Measurements from ENCODE around the gene NQO2. TPM values are rescaled to one million over a fixed set of nuclear protein-coding genes. Genes with fewer than 3 reads are reported as not detected.

NQO2 gene
- total RNA-seq, 1 experiment from 2014 or later: 5.5 TPM

DNA sequence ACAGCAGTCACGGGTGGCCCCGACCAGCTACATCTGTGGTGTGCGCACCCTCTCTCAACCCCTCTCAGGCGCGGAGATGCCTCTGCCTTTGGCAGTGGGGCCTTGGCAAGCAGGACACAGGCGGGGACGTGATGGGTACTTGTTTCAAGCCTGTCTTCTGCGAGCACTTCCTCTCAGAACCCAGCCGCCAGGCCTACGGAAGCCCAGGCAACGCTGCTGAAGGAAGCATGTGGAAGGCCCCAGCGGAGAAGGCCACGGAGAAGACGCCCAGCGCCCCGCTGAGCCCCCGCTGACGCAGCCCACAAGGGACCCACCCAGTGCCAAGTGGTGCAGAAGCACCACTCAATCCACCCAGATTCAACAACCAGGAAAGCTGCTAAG, 41.4 kb upstream of the NQO2 start:
- H3K27me3 ChIP-seq (ENCODE audit: low read length): no peaks in the 10 kb centered on the region
- H3K9me2 ChIP-seq (replicated peaks; ENCODE audit: insufficient read depth, low read length): no peaks in the 10 kb centered on the region
- no peaks in the 10 kb centered on the region for H3K36me3 ChIP-seq (ENCODE audit: insufficient read depth, low read length)
- H3K9me3 ChIP-seq (ENCODE audit: low read length): no peaks in the 10 kb centered on the region
- no peak overlapping the region for H3K4me3 ChIP-seq (ENCODE audit: low read length)
- DNase-seq: no peak
- no peak overlapping the region for H3K9ac ChIP-seq (ENCODE audit: low read length)
- H3K4me1 ChIP-seq (ENCODE audit: low read length): 0 out of 2 replicates have a peak, but pooled peaks cover 2% of the 10 kb centered on the region
- no peaks in the 10 kb centered on the region for H4K20me1 ChIP-seq (ENCODE audit: insufficient read depth, low read depth, low read length)
- H3K4me2 ChIP-seq (ENCODE audit: low read depth, low read length, poor library complexity, severe bottlenecking): no peak overlapping the region
- no peak overlapping the region for H3K27ac ChIP-seq (ENCODE audit: low read length)
- no peak overlapping the region for H2AFZ ChIP-seq (ENCODE audit: low read length)
- H3K79me2 ChIP-seq (ENCODE audit: low read length): no peaks in the 10 kb centered on the region

DNA sequence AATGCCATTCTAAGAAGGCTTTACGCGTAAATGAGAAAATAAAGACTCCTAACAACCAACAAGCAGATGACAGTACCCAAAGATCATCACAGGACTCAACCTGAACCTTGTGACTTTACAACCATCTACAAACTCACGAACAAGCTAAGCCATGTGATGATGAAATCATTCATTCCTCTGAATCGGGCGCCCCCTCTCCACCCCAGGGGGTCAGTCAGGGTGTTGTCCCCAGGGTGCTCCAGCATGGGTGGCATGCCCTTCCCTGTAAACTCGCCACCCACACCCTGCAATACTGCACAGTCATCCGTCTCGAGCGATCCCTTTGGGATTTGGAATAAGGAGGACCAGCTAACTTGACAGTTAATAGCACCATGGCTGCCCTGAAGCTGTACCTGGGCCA, 40.9 kb upstream of the NQO2 start:
- H3K4me3 ChIP-seq (ENCODE audit: low read length): no peak overlapping the region
- no peaks in the 10 kb centered on the region for H4K20me1 ChIP-seq (ENCODE audit: insufficient read depth, low read depth, low read length)
- DNase-seq: no peak
- no peak overlapping the region for H3K9ac ChIP-seq (ENCODE audit: low read length)
- H3K9me3 ChIP-seq (ENCODE audit: low read length): no peaks in the 10 kb centered on the region
- H3K27ac ChIP-seq (ENCODE audit: low read length): no peak overlapping the region
- H3K27me3 ChIP-seq (ENCODE audit: low read length): no peaks in the 10 kb centered on the region
- H3K36me3 ChIP-seq (ENCODE audit: insufficient read depth, low read length): no peaks in the 10 kb centered on the region
- H2AFZ ChIP-seq (ENCODE audit: low read length): no peak overlapping the region
- H3K9me2 ChIP-seq (replicated peaks; ENCODE audit: insufficient read depth, low read length): no peaks in the 10 kb centered on the region
- H3K4me2 ChIP-seq (ENCODE audit: low read depth, low read length, poor library complexity, severe bottlenecking): no peak overlapping the region
- H3K4me1 ChIP-seq (ENCODE audit: low read length): 0 out of 2 replicates have a peak, but pooled peaks cover 2% of the 10 kb centered on the region
- H3K79me2 ChIP-seq (ENCODE audit: low read length): no peaks in the 10 kb centered on the region

DNA sequence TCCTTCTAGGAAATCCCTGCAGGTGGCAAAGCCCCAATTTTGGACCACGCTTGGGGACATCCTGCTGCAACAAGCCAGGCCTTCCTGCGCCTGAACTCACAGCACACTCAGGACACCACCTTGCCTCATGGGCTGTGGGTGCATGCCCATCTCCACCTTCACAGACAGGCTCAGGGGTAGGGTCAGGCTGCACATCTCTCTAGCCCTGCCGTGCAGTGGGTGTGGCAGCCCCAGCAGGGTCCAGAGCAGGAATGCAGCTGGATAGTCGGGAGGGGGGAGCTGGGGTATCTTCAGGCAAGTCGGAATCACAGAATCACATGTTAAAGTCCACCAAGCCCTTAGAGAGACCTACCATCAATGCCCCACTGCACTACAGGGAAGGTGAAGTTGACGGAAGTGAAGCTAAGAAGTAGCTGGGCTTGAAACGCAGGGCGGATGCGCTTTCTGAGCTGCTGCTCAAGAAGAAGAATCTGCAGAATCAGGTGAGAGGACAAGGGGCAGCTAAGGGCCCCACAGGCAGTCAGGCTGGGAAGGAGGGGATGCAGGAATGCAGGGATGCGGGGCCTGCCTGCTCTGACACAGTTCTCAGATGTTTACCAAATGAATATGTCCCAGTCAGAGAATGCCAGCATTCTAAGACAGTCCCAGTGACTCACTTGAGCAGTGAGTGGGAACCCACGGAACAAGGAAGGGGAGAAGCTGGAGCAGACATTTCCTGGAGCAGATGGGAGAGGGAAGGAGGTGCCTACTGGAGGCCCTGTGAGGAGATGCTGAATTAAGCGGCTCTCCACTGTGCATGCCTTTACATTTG, 39.6 kb upstream of the NQO2 start:
- Histone ChIP-seq H3K4me1 (ENCODE audit: low read length) (0 out of 2 replicates have a peak, but pooled peaks cover 2% of the 10 kb centered on the region), H2AFZ (ENCODE audit: low read length) (no peak overlapping the region), H3K79me2 (ENCODE audit: low read length) (no peaks in the 10 kb centered on the region), H3K9ac (ENCODE audit: low read length) (no peak overlapping the region), H3K27ac (ENCODE audit: low read length) (no peak overlapping the region), H4K20me1 (ENCODE audit: insufficient read depth, low read depth, low read length) (no peaks in the 10 kb centered on the region), H3K9me3 (ENCODE audit: low read length) (no peaks in the 10 kb centered on the region), H3K36me3 (ENCODE audit: insufficient read depth, low read length) (no peaks in the 10 kb centered on the region), H3K27me3 (ENCODE audit: low read length) (no peaks in the 10 kb centered on the region), H3K4me2 (ENCODE audit: low read depth, low read length, poor library complexity, severe bottlenecking) (no peak overlapping the region), H3K9me2 (replicated peaks; ENCODE audit: insufficient read depth, low read length) (no peaks in the 10 kb centered on the region), H3K4me3 (ENCODE audit: low read length) (no peak overlapping the region)
- DNase-seq: no peak

DNA sequence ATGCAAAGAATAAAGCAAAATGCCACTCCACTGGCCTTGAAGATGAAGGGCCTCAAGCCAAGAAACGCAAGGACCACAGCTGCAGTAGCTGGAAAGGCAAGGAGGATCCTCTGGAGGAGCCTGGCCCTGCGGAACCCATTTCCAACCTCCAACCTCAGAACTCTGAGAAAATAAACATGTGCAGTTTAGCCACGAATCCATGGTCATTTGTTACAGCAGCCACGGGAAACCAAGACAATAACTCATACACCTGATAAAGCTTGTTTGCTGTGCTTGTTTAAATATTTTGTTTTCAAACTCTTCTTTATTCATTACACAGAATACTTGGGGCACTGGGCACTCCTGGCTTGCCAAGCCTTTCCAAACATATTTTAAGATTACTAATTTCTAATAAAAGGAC, 38.8 kb upstream of the NQO2 start:
- Histone ChIP-seq H4K20me1 (ENCODE audit: insufficient read depth, low read depth, low read length) (no peaks in the 10 kb centered on the region), H2AFZ (ENCODE audit: low read length) (no peak overlapping the region), H3K36me3 (ENCODE audit: insufficient read depth, low read length) (no peaks in the 10 kb centered on the region), H3K9ac (ENCODE audit: low read length) (no peak overlapping the region), H3K9me2 (replicated peaks; ENCODE audit: insufficient read depth, low read length) (no peaks in the 10 kb centered on the region), H3K4me2 (ENCODE audit: low read depth, low read length, poor library complexity, severe bottlenecking) (no peak overlapping the region), H3K27ac (ENCODE audit: low read length) (no peak overlapping the region), H3K4me3 (ENCODE audit: low read length) (no peak overlapping the region), H3K4me1 (ENCODE audit: low read length) (0 out of 2 replicates have a peak, but pooled peaks cover 2% of the 10 kb centered on the region), H3K79me2 (ENCODE audit: low read length) (no peaks in the 10 kb centered on the region), H3K9me3 (ENCODE audit: low read length) (no peaks in the 10 kb centered on the region), H3K27me3 (ENCODE audit: low read length) (no peaks in the 10 kb centered on the region)
- DNase-seq: no peak

DNA sequence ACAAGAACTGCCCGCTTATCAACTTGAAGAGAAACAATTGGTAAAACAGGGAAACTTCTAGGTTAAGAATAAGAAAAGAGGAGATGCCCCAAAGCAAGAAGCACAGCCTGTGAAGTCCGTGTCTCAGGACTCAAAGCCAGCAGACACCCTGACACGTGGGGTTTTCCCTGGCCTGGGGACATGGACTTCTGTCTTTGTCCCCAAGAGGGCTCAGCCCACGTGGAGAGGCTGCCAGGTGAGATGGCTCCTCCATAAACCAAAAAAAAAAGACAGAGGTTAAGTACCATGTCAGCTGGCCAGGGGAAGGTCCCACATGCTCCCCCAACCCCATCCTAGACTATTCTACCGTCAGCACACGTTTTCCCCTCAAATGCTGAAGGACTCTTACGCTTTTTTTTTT, 38.2 kb upstream of the NQO2 start:
- 0 out of 2 replicates have a peak, but pooled peaks cover 2% of the 10 kb centered on the region for H3K4me1 ChIP-seq (ENCODE audit: low read length)
- H3K9me2 ChIP-seq (replicated peaks; ENCODE audit: insufficient read depth, low read length): no peaks in the 10 kb centered on the region
- H3K4me3 ChIP-seq (ENCODE audit: low read length): no peak overlapping the region
- H3K79me2 ChIP-seq (ENCODE audit: low read length): no peaks in the 10 kb centered on the region
- no peaks in the 10 kb centered on the region for H3K36me3 ChIP-seq (ENCODE audit: insufficient read depth, low read length)
- no peak overlapping the region for H3K4me2 ChIP-seq (ENCODE audit: low read depth, low read length, poor library complexity, severe bottlenecking)
- H3K27ac ChIP-seq (ENCODE audit: low read length): no peak overlapping the region
- H3K27me3 ChIP-seq (ENCODE audit: low read length): no peaks in the 10 kb centered on the region
- H4K20me1 ChIP-seq (ENCODE audit: insufficient read depth, low read depth, low read length): no peaks in the 10 kb centered on the region
- no peaks in the 10 kb centered on the region for H3K9me3 ChIP-seq (ENCODE audit: low read length)
- no peak overlapping the region for H2AFZ ChIP-seq (ENCODE audit: low read length)
- no peak overlapping the region for H3K9ac ChIP-seq (ENCODE audit: low read length)
- no peak for DNase-seq

DNA sequence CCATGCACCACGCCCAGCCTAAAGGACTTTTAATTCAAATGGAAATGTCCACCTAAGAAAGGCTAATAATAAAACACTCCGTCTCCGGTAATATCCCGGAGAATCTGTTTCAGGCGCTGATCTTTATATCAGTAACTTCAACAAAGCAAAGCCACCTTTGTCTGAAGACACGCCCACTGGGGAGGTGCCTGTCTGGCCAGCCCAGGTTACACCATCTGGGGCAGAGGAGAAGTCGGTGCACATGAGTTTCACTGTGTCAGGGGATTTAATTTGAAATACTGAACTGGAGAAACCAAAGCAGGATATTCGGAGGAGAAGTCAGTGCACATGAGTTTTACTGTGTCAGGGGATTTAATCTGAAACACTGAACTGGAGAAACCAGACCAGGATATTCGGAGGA, 37.7 kb upstream of the NQO2 start:
- 0 out of 2 replicates have a peak, but pooled peaks cover 2% of the 10 kb centered on the region for H3K4me1 ChIP-seq (ENCODE audit: low read length)
- no peak overlapping the region for H3K4me2 ChIP-seq (ENCODE audit: low read depth, low read length, poor library complexity, severe bottlenecking)
- no peaks in the 10 kb centered on the region for H3K36me3 ChIP-seq (ENCODE audit: insufficient read depth, low read length)
- no peak overlapping the region for H3K4me3 ChIP-seq (ENCODE audit: low read length)
- no peak overlapping the region for H3K9ac ChIP-seq (ENCODE audit: low read length)
- H3K9me3 ChIP-seq (ENCODE audit: low read length): no peaks in the 10 kb centered on the region
- no peak overlapping the region for H3K27ac ChIP-seq (ENCODE audit: low read length)
- no peak overlapping the region for H2AFZ ChIP-seq (ENCODE audit: low read length)
- no peaks in the 10 kb centered on the region for H4K20me1 ChIP-seq (ENCODE audit: insufficient read depth, low read depth, low read length)
- no peaks in the 10 kb centered on the region for H3K9me2 ChIP-seq (replicated peaks; ENCODE audit: insufficient read depth, low read length)
- no peaks in the 10 kb centered on the region for H3K27me3 ChIP-seq (ENCODE audit: low read length)
- no peak for DNase-seq
- no peaks in the 10 kb centered on the region for H3K79me2 ChIP-seq (ENCODE audit: low read length)

DNA sequence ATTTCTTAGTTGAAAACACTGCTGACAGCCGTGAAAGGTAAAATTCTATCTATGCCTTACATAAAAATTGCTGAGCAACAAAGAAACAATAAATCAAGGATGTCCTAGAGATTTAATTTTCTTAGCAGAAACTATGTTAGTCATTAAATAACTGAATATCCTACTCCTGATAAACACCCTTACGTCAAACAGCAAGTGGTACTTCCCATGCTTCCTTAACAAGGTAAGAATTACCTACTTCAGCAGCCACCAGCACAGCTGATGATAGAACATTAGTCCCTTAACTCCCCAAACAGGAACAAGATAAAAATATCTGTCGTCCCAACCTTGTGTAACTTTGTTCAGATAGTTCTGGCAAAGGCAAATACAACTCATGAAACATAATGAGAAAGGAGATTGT, 37.1 kb upstream of the NQO2 start:
- H3K4me2 ChIP-seq (ENCODE audit: low read depth, low read length, poor library complexity, severe bottlenecking): no peak overlapping the region

DNA sequence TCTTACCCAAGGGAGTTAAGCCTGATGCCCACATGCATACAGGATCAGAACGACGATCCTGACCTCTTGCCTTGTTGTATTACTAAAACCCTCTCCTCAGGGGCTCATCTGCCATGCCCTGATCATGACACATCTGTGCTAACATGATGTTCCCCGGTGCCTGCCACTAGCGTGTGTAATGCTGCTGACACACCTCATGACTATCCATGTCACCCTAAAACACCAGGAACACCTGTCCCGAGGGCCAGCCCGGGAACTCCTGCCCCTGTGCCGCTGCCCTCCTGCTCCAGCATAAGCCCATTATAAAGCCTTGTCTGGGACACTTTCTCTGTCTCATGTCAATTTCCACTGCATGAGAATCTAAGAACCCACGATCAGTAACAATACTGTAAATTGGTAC, 35.9 kb upstream of the NQO2 start:
- Histone ChIP-seq H2AFZ (ENCODE audit: low read length) (no peak overlapping the region), H3K4me3 (ENCODE audit: low read length) (no peak overlapping the region), H3K27me3 (ENCODE audit: low read length) (no peaks in the 10 kb centered on the region), H4K20me1 (ENCODE audit: insufficient read depth, low read depth, low read length) (no peaks in the 10 kb centered on the region), H3K9me2 (replicated peaks; ENCODE audit: insufficient read depth, low read length) (no peaks in the 10 kb centered on the region), H3K9me3 (ENCODE audit: low read length) (no peaks in the 10 kb centered on the region), H3K36me3 (ENCODE audit: insufficient read depth, low read length) (no peaks in the 10 kb centered on the region), H3K4me1 (ENCODE audit: low read length) (peaks cover 7% of the 10 kb centered on the region; the same call in 1 of the 2 replicates), H3K79me2 (ENCODE audit: low read length) (no peaks in the 10 kb centered on the region), H3K9ac (ENCODE audit: low read length) (no peak overlapping the region), H3K27ac (ENCODE audit: low read length) (no peak overlapping the region), H3K4me2 (ENCODE audit: low read depth, low read length, poor library complexity, severe bottlenecking) (no peak overlapping the region)
- DNase-seq: no peak

More for the DNA sequence above, 37.1 kb upstream of the NQO2 start:
- H3K36me3 ChIP-seq (ENCODE audit: insufficient read depth, low read length): no peaks in the 10 kb centered on the region
- no peak overlapping the region for H2AFZ ChIP-seq (ENCODE audit: low read length)
- H3K9me2 ChIP-seq (replicated peaks; ENCODE audit: insufficient read depth, low read length): no peaks in the 10 kb centered on the region
- peaks cover 7% of the 10 kb centered on the region; the same call in 1 of the 2 replicates for H3K4me1 ChIP-seq (ENCODE audit: low read length)
- H3K79me2 ChIP-seq (ENCODE audit: low read length): no peaks in the 10 kb centered on the region
- no peak overlapping the region for H3K4me3 ChIP-seq (ENCODE audit: low read length)
- DNase-seq: no peak
- no peak overlapping the region for H3K27ac ChIP-seq (ENCODE audit: low read length)
- no peaks in the 10 kb centered on the region for H3K9me3 ChIP-seq (ENCODE audit: low read length)
- H4K20me1 ChIP-seq (ENCODE audit: insufficient read depth, low read depth, low read length): no peaks in the 10 kb centered on the region
- no peaks in the 10 kb centered on the region for H3K27me3 ChIP-seq (ENCODE audit: low read length)
- H3K9ac ChIP-seq (ENCODE audit: low read length): no peak overlapping the region
